HG03469 (cell line): ENCODE results near the gene MGLL.
"Not testable (repeated sequence)": the region's sequence is repeated elsewhere in the genome, so short reads cannot be mapped to it uniquely, and the experiment has no call there.

Source experiments
- ATAC-seq: cut with Tn5 transposase; IDR thresholded peaks from one replicate; pipeline ENCODE4 v1.9.1; 2021; ENCODE audit warnings: mild to moderate bottlenecking, moderate library complexity, moderate number of reproducible peaks; ENCODE audit not compliant: unreplicated experiment

Gene MGLL

DNA sequence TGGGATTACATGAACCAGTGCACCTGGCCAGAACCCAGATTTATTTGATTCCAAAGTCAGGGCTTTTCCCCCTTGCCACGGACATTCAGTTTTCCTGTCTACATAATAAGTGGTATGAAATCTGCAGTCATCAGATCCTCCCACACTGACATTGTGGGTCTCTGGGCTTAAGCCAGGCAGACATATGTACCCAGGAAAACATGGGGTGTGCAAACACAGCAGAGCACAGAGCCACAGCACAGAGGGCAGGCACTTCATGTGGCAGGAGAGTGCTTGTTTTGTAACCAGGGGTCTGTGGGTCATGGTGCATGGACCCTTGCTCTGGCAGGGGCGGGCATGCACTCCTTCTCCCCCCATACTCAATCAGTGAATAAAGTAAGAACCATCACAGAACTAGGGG lies 155.6 kb downstream of the MGLL start:
- no peak for ATAC-seq

DNA sequence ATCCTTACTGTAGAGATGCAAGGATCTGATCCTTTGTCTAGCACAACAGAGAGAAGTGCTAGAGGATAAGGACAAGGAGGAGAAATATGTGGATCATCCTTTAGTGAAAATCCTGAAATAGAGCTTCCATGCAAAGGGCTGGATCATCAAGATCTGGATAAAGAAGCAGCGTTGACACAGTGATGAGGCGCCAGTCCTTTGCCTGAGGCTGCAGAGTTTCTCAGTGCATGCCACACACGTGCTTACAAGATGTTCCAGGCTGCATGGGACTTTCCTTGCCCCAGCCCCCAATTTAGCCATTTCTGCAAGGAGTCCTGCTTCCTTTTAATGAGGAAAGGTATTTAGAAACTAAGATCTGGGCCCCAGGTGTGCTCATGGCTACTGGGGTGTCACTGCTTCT lies 156.7 kb downstream of the MGLL start:
- ATAC-seq, result no peak

DNA sequence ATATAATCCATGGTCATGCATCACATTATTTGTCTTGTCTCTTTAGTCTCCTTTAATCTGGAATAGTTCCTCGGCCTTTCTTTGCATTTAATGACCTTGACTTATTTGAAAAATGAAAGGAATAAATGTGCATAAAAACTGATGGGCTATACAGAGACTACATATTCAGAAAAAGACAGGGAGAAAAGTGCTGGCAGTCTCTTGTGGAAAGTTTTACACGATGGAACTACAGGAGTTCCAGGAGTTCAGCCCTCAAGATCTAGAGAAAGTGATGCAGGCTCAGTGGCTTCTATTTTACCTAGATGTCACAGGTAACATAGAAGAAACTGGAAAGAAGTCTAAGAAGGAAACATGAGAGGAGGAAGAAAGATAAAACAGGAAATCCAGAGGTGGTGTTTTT lies 157.2 kb downstream of the MGLL start:
- ATAC-seq, result no peak

DNA sequence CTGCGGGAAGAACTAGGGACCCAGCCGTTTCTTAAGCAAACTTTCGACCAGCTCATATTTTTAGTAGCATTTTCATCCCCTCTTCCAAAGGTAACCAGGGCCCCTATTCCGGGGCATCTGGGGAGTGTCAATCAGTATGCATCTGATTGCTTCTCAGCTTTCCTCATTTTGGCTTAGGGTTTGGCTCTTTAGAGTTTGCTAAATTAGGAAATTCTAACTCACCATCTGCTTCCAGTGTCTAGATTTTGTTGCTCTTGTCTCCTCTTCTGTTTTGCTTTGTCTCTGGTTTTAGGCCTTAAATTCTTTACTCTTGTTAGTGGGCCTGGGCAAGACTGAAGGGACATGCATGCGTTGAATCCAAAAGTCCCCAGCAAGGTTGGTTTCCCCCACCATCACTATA lies 159.2 kb downstream of the MGLL start:
- ATAC-seq, result no peak

DNA sequence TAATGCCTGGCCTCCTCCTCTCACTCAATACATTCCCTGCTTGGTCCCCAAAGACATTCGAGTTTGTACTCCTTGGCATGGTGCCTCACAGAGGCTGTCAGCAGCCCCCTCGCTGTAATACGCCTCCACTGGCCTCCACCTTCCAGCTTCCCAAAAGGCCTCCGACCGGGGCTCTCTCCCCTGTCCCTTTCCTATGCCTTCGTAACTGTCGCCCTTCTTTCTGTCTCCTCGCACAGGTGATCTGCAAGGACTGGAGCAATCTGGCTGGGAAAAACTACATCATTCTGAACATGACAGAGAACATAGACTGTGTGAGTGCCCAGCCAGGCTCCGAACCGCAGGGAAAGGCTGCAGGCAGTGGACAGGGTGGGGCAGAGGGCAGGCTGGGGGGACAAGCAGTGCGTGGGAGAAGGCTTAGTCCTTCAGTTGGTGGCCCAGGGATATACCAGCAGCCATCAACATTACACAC lies 160.3 kb downstream of the MGLL start:
- ATAC-seq, result no peak

DNA sequence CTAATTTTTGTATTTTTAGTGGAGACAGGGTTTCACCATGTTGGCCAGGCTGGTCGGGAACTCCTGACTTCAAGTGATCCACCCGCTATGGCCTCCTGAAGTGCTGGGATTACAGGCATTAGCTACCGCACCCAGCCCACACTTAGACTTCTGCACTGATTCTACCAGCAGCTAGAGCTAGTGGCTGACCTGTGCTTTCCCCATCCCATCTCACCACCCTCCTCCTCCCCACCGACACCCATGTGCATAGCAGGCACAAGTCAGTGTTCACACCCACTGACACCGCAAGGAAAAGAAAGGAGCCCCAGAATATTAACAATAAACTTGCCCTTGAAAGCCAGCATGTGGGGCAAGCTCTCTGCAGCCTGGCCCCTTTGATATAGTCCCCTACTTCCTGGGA lies 160.7 kb downstream of the MGLL start:
- ATAC-seq, result no peak

DNA sequence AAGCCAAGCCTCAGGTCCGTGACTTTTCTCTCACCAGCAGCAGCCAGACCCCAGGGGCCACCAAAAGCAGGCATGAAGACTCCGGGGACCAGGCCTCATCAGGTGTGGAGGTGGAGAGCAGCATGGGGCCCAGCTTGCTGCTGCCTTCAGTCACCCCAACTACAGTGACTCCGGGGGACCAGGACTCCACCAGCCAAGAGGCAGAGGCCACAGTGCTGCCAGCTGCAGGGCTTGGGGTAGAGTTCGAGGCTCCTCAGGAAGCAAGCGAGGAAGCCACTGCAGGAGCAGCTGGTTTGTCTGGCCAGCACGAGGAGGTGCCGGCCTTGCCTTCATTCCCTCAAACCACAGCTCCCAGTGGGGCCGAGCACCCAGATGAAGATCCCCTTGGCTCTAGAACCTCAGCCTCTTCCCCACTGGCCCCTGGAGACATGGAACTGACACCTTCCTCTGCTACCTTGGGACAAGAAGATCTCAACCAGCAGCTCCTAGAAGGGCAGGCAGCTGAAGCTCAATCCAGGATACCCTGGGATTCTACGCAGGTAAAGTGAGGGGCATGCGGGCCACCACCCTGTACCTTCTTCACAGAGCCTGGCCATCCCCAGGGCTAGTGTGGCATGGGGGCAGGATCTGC lies 161.6 kb downstream of the MGLL start:
- ATAC-seq, result no peak

DNA sequence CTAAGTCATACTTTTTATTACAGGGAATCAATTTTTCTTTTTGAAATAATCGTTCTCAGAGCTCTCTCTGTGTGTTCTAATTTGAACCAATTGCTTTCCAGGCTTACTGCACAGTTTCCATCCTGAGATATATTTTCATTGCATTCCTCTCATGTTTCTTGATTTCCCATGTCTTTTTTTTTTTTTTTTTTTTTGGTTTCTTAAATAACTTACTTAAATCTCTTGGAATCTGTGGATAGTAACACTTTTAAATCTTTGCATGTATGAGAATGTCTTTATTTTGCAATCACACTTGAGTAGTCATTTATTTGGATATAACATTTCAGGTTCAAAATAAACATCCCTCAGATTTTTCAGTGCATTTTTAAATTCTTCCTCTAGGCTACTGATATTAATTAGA lies 164.1 kb downstream of the MGLL start:
- ATAC-seq, result no peak

DNA sequence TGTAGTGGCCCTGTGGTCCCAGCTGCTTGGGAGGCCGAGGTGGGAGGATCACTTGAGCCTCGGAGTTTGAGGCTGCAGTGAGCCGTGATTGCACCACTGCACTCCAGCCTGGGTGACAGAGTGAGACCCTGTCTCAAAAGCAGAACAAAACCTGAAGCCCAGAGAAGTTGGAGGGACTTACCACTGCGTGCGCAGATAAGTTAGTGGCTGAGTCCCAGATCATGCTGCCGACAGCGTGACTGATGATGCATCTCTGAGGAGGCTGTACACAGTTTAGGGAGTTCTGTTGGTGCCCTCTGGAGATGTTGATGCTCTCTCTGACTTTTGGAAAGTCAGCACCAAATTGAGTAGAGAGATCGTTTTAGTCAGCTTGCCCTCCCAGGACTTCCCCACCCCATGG lies 165.4 kb downstream of the MGLL start:
- no peak for ATAC-seq

DNA sequence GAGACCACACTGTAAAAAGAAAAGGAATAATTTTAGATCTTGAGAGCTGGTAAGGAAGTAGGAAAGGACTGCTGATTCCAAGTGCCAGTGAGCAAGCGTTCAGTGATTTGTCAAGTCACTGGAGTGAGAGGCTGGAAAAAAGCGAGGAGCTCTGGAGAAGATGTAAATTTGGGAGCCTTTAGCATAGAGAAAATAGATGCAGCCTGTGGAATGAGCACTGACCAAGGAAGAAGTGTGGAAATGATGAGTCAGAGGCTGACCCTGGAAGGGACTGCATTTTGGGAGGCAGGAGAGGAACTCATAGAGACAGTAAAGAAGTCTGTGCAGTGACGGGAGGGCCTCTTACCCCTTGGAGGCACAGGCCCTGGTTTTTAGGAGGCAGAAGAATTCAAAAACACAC lies 166.7 kb downstream of the MGLL start:
- ATAC-seq, result no peak

DNA sequence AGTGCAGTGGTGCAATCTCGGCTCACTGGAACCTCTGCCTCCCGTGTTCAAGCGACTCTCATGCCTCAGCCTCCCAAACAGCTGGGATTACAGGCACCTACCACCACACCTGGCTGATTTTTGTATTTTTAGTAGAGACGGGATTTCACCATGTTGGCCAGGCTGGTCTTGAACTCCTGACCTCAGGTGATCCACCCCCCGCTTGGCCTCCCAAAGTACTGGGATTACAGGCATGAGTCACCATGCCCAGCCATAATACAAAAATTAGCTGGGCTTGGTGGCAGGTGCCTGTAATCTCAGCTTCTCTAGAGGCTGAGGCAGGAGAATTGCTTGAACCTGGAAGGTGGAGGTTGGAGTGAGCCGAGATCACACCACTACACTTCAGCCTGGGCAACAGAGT lies 167.3 kb downstream of the MGLL start:
- not testable (repeated sequence) for ATAC-seq

DNA sequence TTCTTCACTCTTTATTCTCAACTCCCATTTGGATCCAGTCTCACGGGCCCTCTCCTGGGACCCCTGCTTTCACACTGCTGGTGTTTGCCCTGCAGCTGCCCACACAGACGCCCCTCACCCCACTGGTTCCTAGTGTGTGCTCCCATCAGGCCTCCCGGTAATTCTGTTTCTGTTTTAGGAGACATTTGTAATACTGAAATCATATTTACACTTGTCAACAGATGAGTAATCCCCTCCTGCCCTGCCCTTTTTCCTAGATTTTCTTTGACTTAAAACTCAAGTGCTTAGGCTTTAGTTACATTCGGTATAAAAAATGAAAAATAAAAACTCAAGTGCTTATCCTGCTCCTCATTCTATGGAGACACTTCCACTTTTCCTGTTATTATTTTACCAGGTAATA lies 167.9 kb downstream of the MGLL start:
- no peak for ATAC-seq

DNA sequence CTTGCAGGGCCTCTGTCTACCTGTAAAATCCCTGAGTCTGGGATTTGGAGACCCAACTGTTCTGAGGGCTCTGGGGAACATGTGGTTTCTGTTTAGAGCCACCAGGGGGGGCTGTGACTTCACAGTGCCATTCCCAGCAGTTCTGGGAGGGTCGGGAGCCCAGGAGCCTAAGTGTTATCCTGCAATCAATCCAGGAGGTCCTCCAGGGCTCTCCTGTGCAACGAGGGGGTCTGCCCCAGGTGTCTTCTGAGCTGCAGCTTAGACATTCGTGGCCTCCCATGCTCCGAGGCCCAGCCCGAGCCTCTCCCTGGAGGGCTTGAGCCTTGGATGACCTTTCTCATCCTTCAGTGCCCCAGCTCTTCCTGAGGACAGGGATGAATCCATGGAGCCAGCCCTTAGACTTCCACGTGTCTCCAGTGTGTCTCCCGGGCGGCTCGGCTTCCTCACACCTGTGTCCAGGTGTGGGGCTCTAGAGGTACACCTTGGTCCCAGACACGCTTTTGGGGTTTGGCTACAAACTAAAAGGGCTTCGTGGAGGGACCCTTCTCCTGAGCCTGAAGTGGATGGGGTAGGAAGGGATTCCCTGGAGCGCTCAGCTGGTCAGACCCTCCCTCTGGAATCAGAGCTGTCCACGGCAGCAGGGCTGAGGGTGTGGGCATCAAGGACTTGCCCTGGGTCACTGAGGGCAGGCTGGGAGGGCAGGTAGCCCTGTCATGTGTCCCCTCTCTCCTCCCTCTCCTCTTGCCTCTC lies 169.9 kb downstream of the MGLL start:
- ATAC-seq, result no peak

DNA sequence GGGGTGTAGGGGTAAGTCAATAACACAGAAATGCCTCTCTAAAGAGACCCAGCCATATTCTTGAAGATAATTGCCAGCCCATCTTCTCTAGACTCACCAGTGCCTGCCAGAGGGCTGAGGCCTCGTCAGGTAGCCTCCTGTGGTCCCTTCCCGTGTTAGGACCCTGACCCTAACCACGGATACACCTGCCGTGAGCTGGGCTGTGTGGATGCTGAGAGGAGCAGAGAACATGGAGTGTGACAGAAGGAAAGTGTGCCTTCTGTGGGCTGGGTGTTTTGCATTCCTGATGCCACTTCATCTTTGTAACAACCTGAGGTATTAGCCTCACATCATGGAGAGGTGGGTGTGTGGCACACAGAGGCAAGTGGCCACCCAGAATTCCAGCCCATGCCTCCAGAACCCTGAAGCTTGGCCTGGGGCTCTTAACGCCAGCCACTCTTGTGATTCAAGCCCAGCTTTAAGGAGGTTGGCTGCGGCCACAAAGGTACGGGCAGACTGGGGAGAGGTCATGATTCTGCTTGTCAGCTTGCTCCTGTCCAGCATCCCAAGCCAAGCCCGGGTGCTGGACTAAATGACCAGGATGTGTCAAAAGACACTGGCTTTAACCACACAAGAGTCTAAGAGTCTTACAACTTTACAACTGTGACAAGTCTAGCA lies 170.7 kb downstream of the MGLL start:
- no peak for ATAC-seq

DNA sequence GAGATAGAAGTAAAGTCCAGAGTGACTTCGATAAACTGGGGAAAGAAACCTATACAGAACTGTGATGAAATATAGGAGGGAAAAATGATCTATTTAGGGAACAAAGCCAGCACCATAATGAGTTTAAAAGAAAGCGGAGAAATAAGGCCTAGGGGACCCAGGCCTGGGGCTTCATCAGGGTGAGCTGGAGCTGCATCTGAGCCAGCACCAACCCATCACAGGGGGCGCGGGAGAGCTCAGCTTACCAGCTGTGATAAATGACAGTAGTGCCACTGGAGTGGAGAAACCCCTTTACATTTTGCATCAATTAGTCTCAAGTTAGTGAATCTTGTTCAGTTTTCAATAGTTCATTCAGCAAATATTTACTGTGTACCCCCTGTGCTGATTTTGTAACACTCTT lies 172.1 kb downstream of the MGLL start:
- ATAC-seq, result no peak

DNA sequence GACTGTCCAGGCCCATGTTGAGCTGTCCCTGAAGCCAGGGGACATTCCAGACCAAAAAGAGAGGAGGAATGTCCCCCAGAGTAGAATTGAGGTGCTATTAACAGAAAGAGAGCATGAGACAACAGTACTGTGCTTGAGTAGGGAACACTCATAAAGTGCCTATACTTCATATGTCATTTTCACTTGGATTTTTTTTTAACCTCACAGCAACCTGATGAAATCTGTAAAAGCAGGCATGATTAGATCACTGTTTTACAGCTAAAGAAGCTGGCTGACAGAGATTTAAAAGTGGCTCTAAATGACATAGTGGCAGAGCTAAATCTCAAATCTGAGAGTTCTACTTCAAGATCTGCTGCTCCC lies 174.5 kb downstream of the MGLL start:
- no peak for ATAC-seq

DNA sequence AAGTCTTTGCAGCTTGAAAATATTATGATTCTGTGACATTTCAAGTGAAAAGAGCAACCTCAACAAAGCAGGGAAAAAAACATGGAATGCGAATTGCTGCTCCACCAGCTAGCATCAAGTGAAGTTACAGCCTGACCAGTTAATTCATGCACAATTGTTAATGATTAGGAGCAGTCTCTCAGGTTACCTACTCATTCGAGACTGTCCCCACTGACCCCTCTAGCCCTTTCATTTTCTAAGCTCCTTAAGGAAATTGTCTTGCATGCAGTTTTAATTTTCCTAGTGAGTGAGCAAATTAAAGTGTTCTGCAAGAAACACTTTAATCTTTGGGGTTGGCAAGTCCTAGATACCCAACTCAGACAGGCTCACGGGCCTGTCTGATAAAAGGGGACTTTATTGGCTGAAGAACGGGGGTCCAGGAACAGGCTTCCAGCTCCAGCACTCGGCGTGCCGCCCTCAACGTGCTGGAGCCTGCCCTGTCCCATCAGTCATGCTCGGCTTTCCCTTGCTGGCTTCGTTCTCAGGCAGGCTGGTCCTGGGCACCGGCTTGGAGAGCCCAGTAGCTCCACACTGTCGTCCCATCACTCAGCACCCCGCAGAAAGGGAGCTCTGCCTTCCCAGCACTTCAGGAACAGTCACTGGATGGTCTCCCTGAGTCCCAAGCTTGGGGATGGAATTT lies 175.0 kb downstream of the MGLL start:
- ATAC-seq, result no peak

DNA sequence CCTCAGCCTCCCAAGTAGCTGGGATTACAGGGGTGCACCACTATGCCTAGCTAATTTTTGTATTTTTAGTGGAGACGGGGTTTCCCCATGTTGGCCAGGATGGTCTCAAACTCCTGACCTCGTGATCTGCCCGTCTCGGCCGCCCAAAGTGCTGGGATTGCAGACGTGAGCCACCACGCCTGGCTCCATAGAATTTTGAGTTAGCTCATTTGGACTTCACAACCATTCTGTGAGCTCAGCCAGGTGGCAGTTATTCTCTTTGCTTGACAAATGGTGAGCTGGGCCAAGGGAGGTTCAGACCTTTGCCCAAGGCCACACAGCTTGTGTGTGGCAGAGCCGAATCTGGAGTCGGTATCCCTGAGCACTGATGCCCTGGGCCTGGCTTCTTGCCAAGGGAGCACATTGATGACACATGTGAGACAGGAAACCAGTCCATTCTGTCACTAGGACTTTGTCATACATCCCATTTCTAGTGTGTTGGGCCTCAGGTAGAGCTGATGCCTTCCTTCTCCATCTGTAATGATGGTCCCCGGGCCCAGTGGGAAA lies 175.7 kb downstream of the MGLL start:
- no peak for ATAC-seq

DNA sequence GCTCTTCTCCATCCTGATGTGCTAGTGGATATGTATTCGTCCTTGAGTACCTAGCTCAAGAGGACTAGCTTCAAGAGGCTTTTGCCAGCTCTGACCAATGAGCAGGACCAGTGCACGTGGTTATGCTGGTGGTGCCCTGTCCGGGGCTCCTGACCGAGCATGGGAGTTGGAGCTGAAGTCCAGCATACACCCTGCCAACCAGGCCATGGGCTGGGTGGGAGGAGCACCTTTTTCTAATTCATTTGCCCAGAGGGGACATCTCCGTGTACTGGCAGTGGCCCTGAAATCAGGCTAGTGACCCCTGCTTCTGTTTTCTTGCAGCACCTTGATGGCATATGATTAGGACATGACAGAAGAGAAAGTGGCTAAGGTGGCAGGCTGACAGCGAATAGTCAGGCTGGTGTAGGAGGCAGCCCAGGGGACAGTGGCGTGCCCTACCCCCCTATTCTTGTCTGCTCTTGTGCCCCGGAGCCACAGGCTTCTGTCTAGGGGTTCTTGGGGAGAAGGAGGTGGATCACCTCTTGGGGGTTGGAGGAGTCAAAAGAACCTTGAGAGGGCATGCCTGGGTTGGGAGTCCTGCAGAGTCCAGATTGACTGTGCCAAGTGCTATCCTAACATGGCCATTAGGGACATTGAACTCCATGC lies 176.8 kb downstream of the MGLL start:
- ATAC-seq, result no peak

DNA sequence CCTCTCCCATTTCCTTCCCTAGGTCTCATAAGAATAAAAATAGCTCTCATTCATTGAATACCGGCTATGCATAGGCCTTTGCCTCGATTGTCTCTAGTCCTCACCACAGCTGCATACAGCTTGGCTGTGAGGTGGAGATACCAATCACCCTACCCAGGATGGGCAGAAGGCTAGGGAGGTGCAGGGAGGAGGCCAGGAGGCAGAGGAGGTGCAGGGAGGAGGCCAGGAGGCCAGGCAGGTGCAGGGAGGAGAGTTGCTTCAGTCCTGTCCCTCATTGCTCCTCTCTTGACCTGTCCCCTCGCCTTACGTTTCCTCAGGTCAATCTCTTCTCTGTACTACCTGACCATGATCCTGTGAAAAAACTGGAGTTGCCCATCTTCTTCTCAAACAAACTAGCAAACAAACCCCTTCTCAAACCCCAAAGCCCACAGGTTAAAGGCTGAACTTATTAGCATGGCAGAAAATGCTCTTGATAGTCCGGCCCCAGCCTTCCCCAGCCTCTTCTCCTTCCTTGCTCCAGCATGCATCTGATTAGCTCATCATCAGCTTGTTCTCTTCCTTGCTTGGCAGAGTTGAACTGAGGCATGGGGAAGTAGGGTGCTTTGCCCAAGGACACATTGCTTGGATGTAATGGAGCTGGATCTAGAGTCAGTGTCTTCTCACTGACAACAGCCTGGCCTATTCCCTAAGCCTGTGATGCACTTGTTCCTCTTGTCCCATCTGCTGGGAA lies 177.5 kb downstream of the MGLL start:
- no peak for ATAC-seq
